OCI-LY7 (cell line): ENCODE results near the gene CNNM4.

Experiments used
- EZH2phosphoT487 ChIP-seq: fragments of 200-600 bp; sonication (generic); IDR thresholded peaks from 2 replicates; pipeline ENCODE4 v1.6.1; 2018; ENCODE audit warnings: low read depth, borderline replicate concordance, mild to moderate bottlenecking, mixed run types, antibody characterized with exemption, low read length, moderate library complexity, mixed read lengths
- TF ChIP-seq, protein P1 (sequence below): fragments of 200-600 bp; sonication (generic); conservative IDR thresholded peaks from 2 replicates; pipeline ENCODE4 v1.5.1; 2014; ENCODE audit warnings: mild to moderate bottlenecking, antibody characterized with exemption, low read length, moderate library complexity, mixed read lengths

- TF ChIP-seq, protein P1, sequence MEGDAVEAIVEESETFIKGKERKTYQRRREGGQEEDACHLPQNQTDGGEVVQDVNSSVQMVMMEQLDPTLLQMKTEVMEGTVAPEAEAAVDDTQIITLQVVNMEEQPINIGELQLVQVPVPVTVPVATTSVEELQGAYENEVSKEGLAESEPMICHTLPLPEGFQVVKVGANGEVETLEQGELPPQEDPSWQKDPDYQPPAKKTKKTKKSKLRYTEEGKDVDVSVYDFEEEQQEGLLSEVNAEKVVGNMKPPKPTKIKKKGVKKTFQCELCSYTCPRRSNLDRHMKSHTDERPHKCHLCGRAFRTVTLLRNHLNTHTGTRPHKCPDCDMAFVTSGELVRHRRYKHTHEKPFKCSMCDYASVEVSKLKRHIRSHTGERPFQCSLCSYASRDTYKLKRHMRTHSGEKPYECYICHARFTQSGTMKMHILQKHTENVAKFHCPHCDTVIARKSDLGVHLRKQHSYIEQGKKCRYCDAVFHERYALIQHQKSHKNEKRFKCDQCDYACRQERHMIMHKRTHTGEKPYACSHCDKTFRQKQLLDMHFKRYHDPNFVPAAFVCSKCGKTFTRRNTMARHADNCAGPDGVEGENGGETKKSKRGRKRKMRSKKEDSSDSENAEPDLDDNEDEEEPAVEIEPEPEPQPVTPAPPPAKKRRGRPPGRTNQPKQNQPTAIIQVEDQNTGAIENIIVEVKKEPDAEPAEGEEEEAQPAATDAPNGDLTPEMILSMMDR, result no peak
- no peak for TF ChIP-seq EZH2phosphoT487
Measured at GRCh38 chr2:96809951-96810782, 49.5 kb downstream of the CNNM4 start.
